Astrocyte (in vitro differentiated cells and primary cell): ENCODE data around the gene CLIP4.

Experiments used
- EZH2 ChIP-seq: IDR thresholded peaks from 2 replicates; pipeline ENCODE4 v1.6.1; 2012; ENCODE audit warnings: mild to moderate bottlenecking, low read length, inconsistent platforms; ENCODE audit not compliant: insufficient read depth
- TF ChIP-seq, protein P1 (sequence below): IDR thresholded peaks from 2 replicates; pipeline ENCODE4 v1.5.1; 2011; ENCODE audit warnings: low read depth, mild to moderate bottlenecking, inconsistent platforms, low read length, moderate library complexity; ENCODE audit not compliant: insufficient read depth

DNA sequence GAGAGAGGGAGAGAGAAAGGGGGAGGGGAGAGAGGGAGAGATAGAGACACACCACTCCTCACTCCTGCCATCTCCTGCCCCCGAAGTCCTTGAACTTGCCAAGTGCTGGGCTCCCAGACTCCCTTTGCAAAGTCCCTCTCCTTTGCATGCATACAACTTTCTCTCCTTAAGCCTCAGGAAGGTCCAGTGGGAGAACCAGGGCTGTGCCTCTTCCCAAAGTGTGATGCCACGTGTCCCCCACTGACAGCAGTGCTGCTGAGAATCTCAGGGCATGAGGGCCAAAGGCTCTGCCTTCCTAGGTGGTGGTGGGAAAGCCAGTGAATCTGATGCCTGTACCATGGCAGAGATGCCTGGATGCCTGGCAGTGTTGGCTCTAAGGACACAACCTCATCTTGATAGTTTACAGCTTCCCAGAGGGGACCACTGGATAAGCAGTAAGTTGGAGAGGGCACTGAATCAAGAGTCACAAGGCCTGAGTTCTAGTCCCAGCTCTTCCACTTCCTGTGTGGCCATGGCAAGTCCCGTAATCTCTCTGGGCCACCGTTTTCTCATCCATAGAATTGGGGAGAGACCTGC is 103.4 kb downstream of the CLIP4 start:
- TF ChIP-seq, protein P1, sequence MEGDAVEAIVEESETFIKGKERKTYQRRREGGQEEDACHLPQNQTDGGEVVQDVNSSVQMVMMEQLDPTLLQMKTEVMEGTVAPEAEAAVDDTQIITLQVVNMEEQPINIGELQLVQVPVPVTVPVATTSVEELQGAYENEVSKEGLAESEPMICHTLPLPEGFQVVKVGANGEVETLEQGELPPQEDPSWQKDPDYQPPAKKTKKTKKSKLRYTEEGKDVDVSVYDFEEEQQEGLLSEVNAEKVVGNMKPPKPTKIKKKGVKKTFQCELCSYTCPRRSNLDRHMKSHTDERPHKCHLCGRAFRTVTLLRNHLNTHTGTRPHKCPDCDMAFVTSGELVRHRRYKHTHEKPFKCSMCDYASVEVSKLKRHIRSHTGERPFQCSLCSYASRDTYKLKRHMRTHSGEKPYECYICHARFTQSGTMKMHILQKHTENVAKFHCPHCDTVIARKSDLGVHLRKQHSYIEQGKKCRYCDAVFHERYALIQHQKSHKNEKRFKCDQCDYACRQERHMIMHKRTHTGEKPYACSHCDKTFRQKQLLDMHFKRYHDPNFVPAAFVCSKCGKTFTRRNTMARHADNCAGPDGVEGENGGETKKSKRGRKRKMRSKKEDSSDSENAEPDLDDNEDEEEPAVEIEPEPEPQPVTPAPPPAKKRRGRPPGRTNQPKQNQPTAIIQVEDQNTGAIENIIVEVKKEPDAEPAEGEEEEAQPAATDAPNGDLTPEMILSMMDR: no peak
- no peak for TF ChIP-seq EZH2
